OCI-LY1 (cell line): ENCODE data around the gene MED27.

ENCODE experiments used
- H2AFZ ChIP-seq: fragments of 200-600 bp; sonication (generic), shearing (Covaris generic); 2 replicates; pipeline ENCODE4 v1.6.0; 2014; ENCODE audit warnings: antibody characterized with exemption, mild to moderate bottlenecking, low read length
- H3F3A ChIP-seq: fragments of 200-600 bp; sonication (generic), shearing (Covaris generic); 2 replicates; pipeline ENCODE4 v1.6.0; 2014; ENCODE audit warnings: mild to moderate bottlenecking, antibody characterized with exemption, low read length, moderate library complexity; ENCODE audit not compliant: insufficient read depth
- H3K27ac ChIP-seq: fragments of 200-600 bp; sonication (generic); 2 replicates; pipeline ENCODE4 v1.5.1; 2014; ENCODE audit warnings: low read length, mixed run types, mild to moderate bottlenecking, low read depth; ENCODE audit not compliant: poor library complexity, severe bottlenecking
- H3K27me3 ChIP-seq: fragments of 200-600 bp; sonication (generic); 2 replicates; pipeline ENCODE4 v1.6.0; 2014; ENCODE audit warnings: antibody characterized with exemption, mild to moderate bottlenecking, low read length, moderate library complexity; ENCODE audit not compliant: insufficient read depth
- H3K36me3 ChIP-seq: fragments of 200-600 bp; sonication (generic); 2 replicates; pipeline ENCODE4 v1.6.1; 2014; ENCODE audit warnings: mild to moderate bottlenecking, antibody characterized with exemption, low read length, moderate library complexity, mixed read lengths; ENCODE audit not compliant: insufficient read depth
- H3K4me1 ChIP-seq: fragments of 200-600 bp; sonication (generic); 2 replicates; pipeline ENCODE4 v1.5.1; 2014; ENCODE audit warnings: mild to moderate bottlenecking, low read length, moderate library complexity; ENCODE audit not compliant: insufficient read depth, severe bottlenecking
- H3K4me2 ChIP-seq: fragments of 200-600 bp; sonication (generic), shearing (Covaris generic); 2 replicates; pipeline ENCODE4 v1.6.1; 2014; ENCODE audit warnings: low read length
- H3K4me3 ChIP-seq: fragments of 200-600 bp; sonication (generic); 2 replicates; pipeline ENCODE4 v1.5.1; 2014; ENCODE audit warnings: low read length, low read depth, mild to moderate bottlenecking, mixed read lengths; ENCODE audit not compliant: poor library complexity, severe bottlenecking
- H3K79me2 ChIP-seq: fragments of 200-600 bp; shearing (Covaris generic); 2 replicates; pipeline ENCODE4 v1.6.1; 2016; ENCODE audit warnings: mixed run types, low read length, mixed read lengths; ENCODE audit not compliant: insufficient read depth
- H3K9ac ChIP-seq: fragments of 200-600 bp; sonication (generic), shearing (Covaris generic); 2 replicates; pipeline ENCODE4 v1.6.1; 2014; ENCODE audit warnings: mild to moderate bottlenecking, low read length, mixed read lengths
- H3K9me2 ChIP-seq: fragments of 200-600 bp; sonication (generic), shearing (Covaris generic); 2 replicates; pipeline ENCODE4 v1.6.1; 2014; ENCODE audit warnings: low read depth, mild to moderate bottlenecking, low read length, mixed read lengths
- H3K9me3 ChIP-seq: fragments of 200-600 bp; shearing (Covaris generic); 2 replicates; pipeline ENCODE4 v1.6.1; 2014; ENCODE audit warnings: low read length, mixed read lengths
- H4K20me1 ChIP-seq: fragments of 200-600 bp; sonication (generic), shearing (Covaris generic); 2 replicates; pipeline ENCODE4 v1.6.0; 2016; ENCODE audit warnings: mild to moderate bottlenecking, low read length; ENCODE audit not compliant: insufficient read depth
- EZH2 ChIP-seq: fragments of 200-600 bp; sonication (generic), shearing (Covaris generic); IDR thresholded peaks from 2 replicates; pipeline ENCODE4 v1.8.0; 2017; ENCODE audit warnings: borderline replicate concordance, mixed run types, mild to moderate bottlenecking, antibody characterized with exemption, low read length, moderate library complexity, mixed read lengths
- TF ChIP-seq, protein P1 (sequence below): fragments of 200-600 bp; sonication (generic), shearing (Covaris generic); IDR thresholded peaks from 2 replicates; pipeline ENCODE4 v1.5.1; 2017; ENCODE audit warnings: mild to moderate bottlenecking, antibody characterized with exemption, low read length, moderate library complexity, mixed read lengths

The MED27 gene

DNA sequence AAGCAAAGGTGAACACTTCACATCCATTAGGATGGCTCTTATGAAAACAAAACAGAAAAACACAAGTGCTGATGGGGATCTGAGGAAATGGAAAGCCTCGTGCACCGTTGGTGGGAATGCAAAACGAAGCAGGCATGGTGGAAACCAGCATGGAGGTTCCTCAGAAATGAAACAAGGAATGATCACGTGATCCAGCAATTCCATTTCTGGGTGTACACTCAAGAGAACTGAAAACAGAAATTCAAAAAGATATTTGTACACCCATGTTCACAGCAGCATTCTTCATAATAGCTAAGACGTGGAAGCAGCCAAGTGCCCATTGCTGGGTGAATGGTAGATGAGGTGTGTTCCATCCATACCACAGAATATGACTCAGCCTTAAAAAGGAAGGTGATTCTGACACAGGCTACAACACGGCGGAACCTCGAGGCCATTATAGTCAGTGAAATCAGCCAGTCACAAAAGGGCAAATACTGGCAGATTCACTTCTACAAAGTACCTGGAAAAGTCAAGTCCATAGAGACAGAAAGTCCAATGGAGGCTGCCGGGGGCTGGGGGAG is 252.6 kb downstream of the MED27 start:
- Histone ChIP-seq H3K79me2 (no peaks in the 10 kb centered on the region), H3K9me2 (no peaks in the 10 kb centered on the region), H4K20me1 (no peaks in the 10 kb centered on the region), H3K36me3 (no peaks in the 10 kb centered on the region), H3F3A (no peaks in the 10 kb centered on the region), H2AFZ (no peak overlapping the region), H3K4me3 (no peak overlapping the region), H3K4me2 (no peak overlapping the region), H3K9ac (no peak overlapping the region), H3K9me3 (no peaks in the 10 kb centered on the region), H3K27me3 (no peaks in the 10 kb centered on the region), H3K4me1 (no peaks in the 10 kb centered on the region), H3K27ac (no peak overlapping the region)
- no peak for TF ChIP-seq EZH2
- TF ChIP-seq, protein P1, sequence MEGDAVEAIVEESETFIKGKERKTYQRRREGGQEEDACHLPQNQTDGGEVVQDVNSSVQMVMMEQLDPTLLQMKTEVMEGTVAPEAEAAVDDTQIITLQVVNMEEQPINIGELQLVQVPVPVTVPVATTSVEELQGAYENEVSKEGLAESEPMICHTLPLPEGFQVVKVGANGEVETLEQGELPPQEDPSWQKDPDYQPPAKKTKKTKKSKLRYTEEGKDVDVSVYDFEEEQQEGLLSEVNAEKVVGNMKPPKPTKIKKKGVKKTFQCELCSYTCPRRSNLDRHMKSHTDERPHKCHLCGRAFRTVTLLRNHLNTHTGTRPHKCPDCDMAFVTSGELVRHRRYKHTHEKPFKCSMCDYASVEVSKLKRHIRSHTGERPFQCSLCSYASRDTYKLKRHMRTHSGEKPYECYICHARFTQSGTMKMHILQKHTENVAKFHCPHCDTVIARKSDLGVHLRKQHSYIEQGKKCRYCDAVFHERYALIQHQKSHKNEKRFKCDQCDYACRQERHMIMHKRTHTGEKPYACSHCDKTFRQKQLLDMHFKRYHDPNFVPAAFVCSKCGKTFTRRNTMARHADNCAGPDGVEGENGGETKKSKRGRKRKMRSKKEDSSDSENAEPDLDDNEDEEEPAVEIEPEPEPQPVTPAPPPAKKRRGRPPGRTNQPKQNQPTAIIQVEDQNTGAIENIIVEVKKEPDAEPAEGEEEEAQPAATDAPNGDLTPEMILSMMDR, result no peak

DNA sequence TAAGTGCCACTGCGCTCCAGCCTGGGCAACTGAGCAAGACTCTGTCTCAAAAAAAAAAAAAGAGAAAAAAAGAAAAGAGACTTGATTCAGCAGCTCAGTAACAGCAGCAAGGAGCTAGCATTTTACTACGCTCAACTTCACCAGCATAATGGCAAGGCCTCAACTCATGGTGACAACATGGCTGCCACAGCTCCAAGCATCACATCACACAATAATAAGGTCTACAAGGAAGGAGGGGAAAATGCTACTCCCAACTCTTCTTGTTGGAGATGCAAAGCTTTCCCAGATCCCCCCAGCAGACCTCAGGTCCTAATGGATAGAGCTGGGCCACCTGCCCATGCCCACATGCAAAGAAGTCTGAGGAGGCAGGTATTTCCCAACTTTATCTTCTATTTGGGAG is 253.6 kb downstream of the MED27 start:
- H3K36me3 ChIP-seq, result no peaks in the 10 kb centered on the region
- H3K27ac ChIP-seq, result no peak overlapping the region
- H4K20me1 ChIP-seq, result no peaks in the 10 kb centered on the region
- H3K4me3 ChIP-seq, result no peak overlapping the region
- no peaks in the 10 kb centered on the region for H3K27me3 ChIP-seq
- no peaks in the 10 kb centered on the region for H3K9me3 ChIP-seq
- no peak for TF ChIP-seq EZH2
- no peak overlapping the region for H3K9ac ChIP-seq
- no peaks in the 10 kb centered on the region for H3F3A ChIP-seq
- H3K9me2 ChIP-seq, result no peaks in the 10 kb centered on the region
- no peak overlapping the region for H3K4me2 ChIP-seq
- no peaks in the 10 kb centered on the region for H3K79me2 ChIP-seq
- H3K4me1 ChIP-seq, result no peaks in the 10 kb centered on the region
- no peak overlapping the region for H2AFZ ChIP-seq

DNA sequence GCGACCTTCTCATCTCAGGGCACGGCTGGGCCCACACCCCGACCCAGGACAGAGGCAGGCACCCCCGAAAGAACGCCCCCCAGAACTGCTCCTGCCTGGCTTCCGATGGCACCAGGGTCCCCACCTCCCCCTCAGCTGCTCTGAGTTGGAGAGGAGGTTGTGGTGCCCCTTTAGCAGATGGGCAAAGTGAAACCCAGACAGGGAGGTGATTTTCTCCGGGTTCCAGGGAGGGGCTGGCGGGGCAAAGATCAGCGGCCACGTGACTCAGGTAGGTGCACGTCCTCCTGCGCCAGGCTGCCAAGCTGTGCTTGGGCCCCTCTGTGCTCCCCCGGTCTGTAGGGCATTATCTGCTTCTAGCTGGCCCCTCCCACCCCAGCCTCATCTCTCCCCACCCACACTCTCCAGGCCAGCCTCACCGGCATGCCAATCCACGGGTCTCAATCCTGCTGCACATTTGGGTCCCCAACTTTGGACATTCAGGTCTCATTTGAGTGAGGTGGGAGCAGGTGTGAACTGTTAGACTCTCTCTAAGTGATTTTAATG is 254.6 kb downstream of the MED27 start:
- H2AFZ ChIP-seq, result no peak overlapping the region
- H3K27me3 ChIP-seq, result no peaks in the 10 kb centered on the region
- H3K9me3 ChIP-seq, result no peaks in the 10 kb centered on the region
- no peak overlapping the region for H3K4me2 ChIP-seq
- no peaks in the 10 kb centered on the region for H3K9me2 ChIP-seq
- no peak overlapping the region for H3K9ac ChIP-seq
- H3K4me1 ChIP-seq, result no peaks in the 10 kb centered on the region
- no peaks in the 10 kb centered on the region for H3K36me3 ChIP-seq
- no peaks in the 10 kb centered on the region for H3F3A ChIP-seq
- H4K20me1 ChIP-seq, result no peaks in the 10 kb centered on the region
- no peak overlapping the region for H3K27ac ChIP-seq
- H3K4me3 ChIP-seq, result no peak overlapping the region
- TF ChIP-seq, protein P1, result no peak
- no peak for TF ChIP-seq EZH2
- no peaks in the 10 kb centered on the region for H3K79me2 ChIP-seq

DNA sequence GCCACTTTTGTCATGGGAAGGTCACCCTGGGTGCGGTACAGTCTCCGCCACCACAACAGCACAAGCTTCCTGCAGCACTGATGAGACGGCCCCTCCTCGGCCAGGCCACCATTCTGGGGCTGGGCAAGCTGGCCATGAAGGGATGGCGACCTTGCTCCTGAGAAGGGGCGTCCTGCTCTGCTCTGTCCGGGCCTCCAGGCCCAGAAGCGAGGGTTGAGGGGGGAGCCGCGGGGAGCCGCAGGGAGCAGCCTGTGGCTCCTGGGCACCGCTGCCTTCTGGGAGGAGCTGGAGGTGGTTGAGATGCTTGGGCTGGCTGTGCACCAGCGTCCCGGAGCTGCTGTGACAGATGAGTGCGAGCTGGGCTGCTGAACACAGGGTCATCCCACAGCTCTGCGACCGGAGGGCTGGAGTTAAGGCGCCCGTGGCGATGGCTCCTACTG is 255.5 kb downstream of the MED27 start:
- Histone ChIP-seq H3K4me2 (no peak overlapping the region), H3K36me3 (no peaks in the 10 kb centered on the region), H3K27me3 (no peaks in the 10 kb centered on the region), H3K9ac (no peak overlapping the region), H3K9me3 (no peaks in the 10 kb centered on the region), H4K20me1 (no peaks in the 10 kb centered on the region), H3F3A (no peaks in the 10 kb centered on the region), H3K79me2 (no peaks in the 10 kb centered on the region), H3K4me3 (no peak overlapping the region), H3K4me1 (no peaks in the 10 kb centered on the region), H3K27ac (no peak overlapping the region), H2AFZ (no peak overlapping the region), H3K9me2 (no peaks in the 10 kb centered on the region)
- no peak for TF ChIP-seq EZH2
- TF ChIP-seq, protein P1, result no peak
